ENCODE data around the gene GLOD5. TPM values are rescaled to one million over a fixed set of nuclear protein-coding genes. Genes with fewer than 3 reads are reported as not detected.

GLOD5 gene
- polyA plus RNA-seq, 1 experiment, result not detected

DNA sequence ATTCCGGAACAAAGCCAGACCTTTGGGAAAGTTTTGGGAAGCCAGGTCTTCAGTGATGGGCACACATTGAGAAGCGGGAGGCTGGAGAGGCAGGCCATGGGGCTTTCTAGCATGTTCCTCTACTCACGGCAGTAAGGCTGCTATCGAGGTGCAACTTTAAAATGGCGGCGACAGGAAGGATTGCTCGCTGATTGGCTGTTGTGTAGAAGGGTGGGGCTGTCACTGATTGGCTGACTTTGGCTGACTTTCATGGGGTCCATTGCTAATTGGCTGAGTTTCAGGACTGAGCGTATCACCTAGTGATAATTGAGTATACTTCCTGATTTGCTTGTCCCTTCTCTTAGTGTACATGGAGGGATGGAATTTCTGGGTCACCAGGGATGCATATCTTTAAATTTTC is 19.7 kb upstream of the GLOD5 start:
- H3K4me3 ChIP-seq (ENCODE audit: low read depth, low read length), result no peak overlapping the region
- ChIA-PET POLR2A (no interaction called here), CTCF (no interaction called here)
- no peak for DNase-seq (ENCODE audit: low read depth)
- no peaks in the 10 kb centered on the region for H3K36me3 ChIP-seq (ENCODE audit: control insufficient read depth, insufficient read depth, low read length)
- no peaks in the 10 kb centered on the region for H3K27me3 ChIP-seq (ENCODE audit: control insufficient read depth, insufficient read depth, low read length)
- TF ChIP-seq, protein P1, sequence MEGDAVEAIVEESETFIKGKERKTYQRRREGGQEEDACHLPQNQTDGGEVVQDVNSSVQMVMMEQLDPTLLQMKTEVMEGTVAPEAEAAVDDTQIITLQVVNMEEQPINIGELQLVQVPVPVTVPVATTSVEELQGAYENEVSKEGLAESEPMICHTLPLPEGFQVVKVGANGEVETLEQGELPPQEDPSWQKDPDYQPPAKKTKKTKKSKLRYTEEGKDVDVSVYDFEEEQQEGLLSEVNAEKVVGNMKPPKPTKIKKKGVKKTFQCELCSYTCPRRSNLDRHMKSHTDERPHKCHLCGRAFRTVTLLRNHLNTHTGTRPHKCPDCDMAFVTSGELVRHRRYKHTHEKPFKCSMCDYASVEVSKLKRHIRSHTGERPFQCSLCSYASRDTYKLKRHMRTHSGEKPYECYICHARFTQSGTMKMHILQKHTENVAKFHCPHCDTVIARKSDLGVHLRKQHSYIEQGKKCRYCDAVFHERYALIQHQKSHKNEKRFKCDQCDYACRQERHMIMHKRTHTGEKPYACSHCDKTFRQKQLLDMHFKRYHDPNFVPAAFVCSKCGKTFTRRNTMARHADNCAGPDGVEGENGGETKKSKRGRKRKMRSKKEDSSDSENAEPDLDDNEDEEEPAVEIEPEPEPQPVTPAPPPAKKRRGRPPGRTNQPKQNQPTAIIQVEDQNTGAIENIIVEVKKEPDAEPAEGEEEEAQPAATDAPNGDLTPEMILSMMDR (IDR thresholded peaks at IDR 0.05; ENCODE audit: insufficient read depth, low read depth, low read length), result no peak

GRCh38 chrX:48745222-48745621 is 16.3 kb upstream of the GLOD5 start:
- DNase-seq (ENCODE audit: low read depth), result no peak
- no peaks in the 10 kb centered on the region for H3K36me3 ChIP-seq (ENCODE audit: control insufficient read depth, insufficient read depth, low read length)
- TF ChIP-seq, protein P1 (IDR thresholded peaks at IDR 0.05; ENCODE audit: insufficient read depth, low read depth, low read length), result no peak
- ChIA-PET CTCF (no interaction called here), POLR2A (no interaction called here)
- no peak overlapping the region for H3K4me3 ChIP-seq (ENCODE audit: low read depth, low read length)
- no peaks in the 10 kb centered on the region for H3K27me3 ChIP-seq (ENCODE audit: control insufficient read depth, insufficient read depth, low read length)

- ChIA-PET CTCF (no interaction called here), POLR2A (no interaction called here)
- DNase-seq (ENCODE audit: low read depth), result no peak
- Histone ChIP-seq H3K27me3 (ENCODE audit: control insufficient read depth, insufficient read depth, low read length) (no peaks in the 10 kb centered on the region), H3K4me3 (ENCODE audit: low read depth, low read length) (no peak overlapping the region), H3K36me3 (ENCODE audit: control insufficient read depth, insufficient read depth, low read length) (no peaks in the 10 kb centered on the region)
- TF ChIP-seq, protein P1 (IDR thresholded peaks at IDR 0.05; ENCODE audit: insufficient read depth, low read depth, low read length), result no peak
Measured at GRCh38 chrX:48747415-48748016, 14.0 kb upstream of the GLOD5 start.

DNA sequence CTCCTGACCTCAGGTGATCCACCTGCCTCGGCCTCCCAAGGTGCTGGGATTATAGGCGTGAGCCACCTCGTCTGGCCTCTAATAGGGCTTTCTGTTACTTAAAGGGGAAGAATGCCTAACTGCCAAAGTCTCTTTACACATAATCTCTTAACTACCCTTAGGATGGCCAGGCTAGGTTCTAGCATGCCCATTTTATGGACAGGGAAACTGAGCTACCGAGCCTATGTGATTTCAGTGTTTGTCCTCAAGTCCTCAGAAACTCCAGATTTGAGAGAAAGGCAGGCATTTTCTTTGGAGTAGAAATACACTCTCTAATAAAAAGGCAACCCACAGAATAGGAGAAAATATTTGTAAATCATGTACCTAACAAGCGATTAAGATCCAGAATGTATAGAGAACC is 12.4 kb upstream of the GLOD5 start:
- TF ChIP-seq, protein P1 (IDR thresholded peaks at IDR 0.05; ENCODE audit: insufficient read depth, low read depth, low read length), result no peak
- H3K27me3 ChIP-seq (ENCODE audit: control insufficient read depth, insufficient read depth, low read length), result no peaks in the 10 kb centered on the region
- DNase-seq (ENCODE audit: low read depth), result no peak
- CTCF ChIA-PET, result no interaction called here
- no peak overlapping the region for H3K4me3 ChIP-seq (ENCODE audit: low read depth, low read length)
- H3K36me3 ChIP-seq (ENCODE audit: control insufficient read depth, insufficient read depth, low read length), result no peaks in the 10 kb centered on the region
- POLR2A ChIA-PET, result no interaction called here

GRCh38 chrX:48751343-48751742 is 10.2 kb upstream of the GLOD5 start:
- ChIA-PET POLR2A (no interaction called here), CTCF (no interaction called here)
- no peaks in the 10 kb centered on the region for H3K36me3 ChIP-seq (ENCODE audit: control insufficient read depth, insufficient read depth, low read length)
- H3K4me3 ChIP-seq (ENCODE audit: low read depth, low read length), result no peak overlapping the region
- TF ChIP-seq, protein P1 (IDR thresholded peaks at IDR 0.05; ENCODE audit: insufficient read depth, low read depth, low read length), result no peak
- DNase-seq (ENCODE audit: low read depth), result no peak
- H3K27me3 ChIP-seq (ENCODE audit: control insufficient read depth, insufficient read depth, low read length), result no peaks in the 10 kb centered on the region; the same call in 1 of the 2 replicates

Data from BJ (cell line).